ENCODE measurements around the gene TBC1D22A.

TBC1D22A gene

DNA sequence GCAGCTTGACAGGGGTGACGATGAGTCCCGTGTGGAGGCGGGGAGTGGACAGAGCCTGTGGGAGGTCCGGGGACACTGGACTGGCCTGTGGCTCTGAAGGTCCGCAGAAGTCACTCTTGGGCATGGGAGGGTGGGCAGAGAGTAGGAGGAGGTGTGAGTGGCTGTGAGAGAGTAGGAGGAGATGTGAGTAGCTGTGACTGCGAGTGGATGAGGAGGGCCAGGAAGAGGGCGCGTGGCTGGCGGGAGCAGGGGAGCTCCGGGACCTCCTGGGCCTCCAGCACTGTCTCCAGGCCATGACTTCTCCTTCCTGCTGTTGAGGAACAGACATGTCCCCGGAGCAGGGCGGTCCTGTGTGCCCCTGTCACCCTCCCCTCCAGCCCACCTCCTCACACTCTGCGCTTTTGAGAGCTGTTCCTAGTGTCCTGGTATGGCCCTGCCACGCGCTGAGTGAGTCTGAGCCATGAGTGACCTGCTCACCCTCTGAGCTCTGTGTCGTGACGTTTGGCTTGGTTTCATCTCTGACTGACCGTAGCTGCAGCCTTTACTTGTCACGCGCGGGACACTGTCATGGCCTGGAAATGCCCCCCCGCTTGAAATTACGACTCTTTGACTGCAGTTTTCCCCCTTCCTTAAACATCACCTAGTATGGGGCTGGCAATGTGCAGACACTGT is 391.5 kb downstream of the TBC1D22A start:
- Histone ChIP-seq H3K79me2 (ENCODE audit: low read length) (no peaks in the 10 kb centered on the region), H3F3A (ENCODE audit: insufficient read depth, low read length) (no peaks in the 10 kb centered on the region), H3K4me1 (ENCODE audit: low read length) (no peaks in the 10 kb centered on the region), H3K4me3 (ENCODE audit: low read length) (no peak overlapping the region), H3K4me2 (ENCODE audit: low read depth, low read length) (no peak overlapping the region), H4K20me1 (ENCODE audit: insufficient read depth, low read length) (no peaks in the 10 kb centered on the region), H3K9me2 (replicated peaks; ENCODE audit: insufficient read depth, low read length) (no peaks in the 10 kb centered on the region), H3K36me3 (replicated peaks; ENCODE audit: insufficient read depth, low read length) (no peaks in the 10 kb centered on the region), H3K27me3 (replicated peaks; ENCODE audit: insufficient read depth, low read length) (no peaks in the 10 kb centered on the region), H3K27ac (ENCODE audit: low read length) (no peak overlapping the region), H3K9ac (ENCODE audit: low read length) (no peak overlapping the region), H2AFZ (ENCODE audit: low read length) (no peak overlapping the region), H3K9me3 (replicated peaks; ENCODE audit: insufficient read depth, low read length) (no peaks in the 10 kb centered on the region)
- no peak for DNase-seq
- TF ChIP-seq EZH2 (optimal IDR thresholded peaks at IDR 0.05; ENCODE audit: low read depth, low read length) = no peak
- TF ChIP-seq EZH2phosphoT487 (IDR thresholded peaks at IDR 0.05; ENCODE audit: low read length) = no peak
- no peak for TF ChIP-seq CTCF (IDR thresholded peaks at IDR 0.05; ENCODE audit: low read length)

DNA sequence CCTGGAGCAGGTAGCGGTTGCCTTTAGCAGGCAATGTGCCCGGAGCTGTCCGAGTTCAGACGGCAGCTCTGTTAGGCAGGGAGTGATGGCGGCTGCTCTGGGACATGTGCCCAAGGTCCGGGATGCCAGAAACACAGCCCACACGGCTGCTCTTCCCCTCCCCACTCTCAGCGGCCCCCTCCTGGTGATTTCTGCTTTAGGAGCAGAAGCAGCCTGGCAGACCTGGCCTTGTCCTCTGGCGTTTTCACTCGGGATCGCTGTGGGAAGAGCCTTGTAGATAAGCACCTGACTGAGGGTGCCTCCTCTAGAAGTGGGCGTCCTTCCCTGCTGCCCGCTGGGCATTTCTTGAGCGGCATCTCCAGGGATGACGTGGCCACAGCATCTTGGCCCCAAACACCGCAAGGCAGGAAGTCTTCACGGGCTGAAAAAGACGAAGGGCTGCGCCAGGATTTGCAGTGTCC is 392.2 kb downstream of the TBC1D22A start:
- H3K27ac ChIP-seq (ENCODE audit: low read length) = no peak overlapping the region
- H3K4me1 ChIP-seq (ENCODE audit: low read length) = no peaks in the 10 kb centered on the region
- no peak overlapping the region for H3K4me2 ChIP-seq (ENCODE audit: low read depth, low read length)
- no peak for DNase-seq
- H4K20me1 ChIP-seq (ENCODE audit: insufficient read depth, low read length) = no peaks in the 10 kb centered on the region
- H3F3A ChIP-seq (ENCODE audit: insufficient read depth, low read length) = no peaks in the 10 kb centered on the region
- TF ChIP-seq CTCF (IDR thresholded peaks at IDR 0.05; ENCODE audit: low read length) (no peak), EZH2phosphoT487 (IDR thresholded peaks at IDR 0.05; ENCODE audit: low read length) (no peak), EZH2 (optimal IDR thresholded peaks at IDR 0.05; ENCODE audit: low read depth, low read length) (no peak)
- no peaks in the 10 kb centered on the region for H3K27me3 ChIP-seq (replicated peaks; ENCODE audit: insufficient read depth, low read length)
- H3K9me2 ChIP-seq (replicated peaks; ENCODE audit: insufficient read depth, low read length) = no peaks in the 10 kb centered on the region
- no peaks in the 10 kb centered on the region for H3K79me2 ChIP-seq (ENCODE audit: low read length)
- no peak overlapping the region for H3K9ac ChIP-seq (ENCODE audit: low read length)
- H3K4me3 ChIP-seq (ENCODE audit: low read length) = no peak overlapping the region
- H3K9me3 ChIP-seq (replicated peaks; ENCODE audit: insufficient read depth, low read length) = no peaks in the 10 kb centered on the region
- no peak overlapping the region for H2AFZ ChIP-seq (ENCODE audit: low read length)
- H3K36me3 ChIP-seq (replicated peaks; ENCODE audit: insufficient read depth, low read length) = no peaks in the 10 kb centered on the region

GRCh38 chr22:47155131-47155885 is 392.9 kb downstream of the TBC1D22A start:
- TF ChIP-seq EZH2phosphoT487 (IDR thresholded peaks at IDR 0.05; ENCODE audit: low read length) = no peak
- TF ChIP-seq EZH2 (optimal IDR thresholded peaks at IDR 0.05; ENCODE audit: low read depth, low read length) = no peak
- no peak for TF ChIP-seq CTCF (IDR thresholded peaks at IDR 0.05; ENCODE audit: low read length)
- Histone ChIP-seq H3K4me1 (ENCODE audit: low read length) (no peaks in the 10 kb centered on the region), H3K9me2 (replicated peaks; ENCODE audit: insufficient read depth, low read length) (no peaks in the 10 kb centered on the region), H3K27ac (ENCODE audit: low read length) (no peak overlapping the region), H2AFZ (ENCODE audit: low read length) (no peak overlapping the region), H3K9ac (ENCODE audit: low read length) (no peak overlapping the region), H3K27me3 (replicated peaks; ENCODE audit: insufficient read depth, low read length) (no peaks in the 10 kb centered on the region), H4K20me1 (ENCODE audit: insufficient read depth, low read length) (no peaks in the 10 kb centered on the region), H3K36me3 (replicated peaks; ENCODE audit: insufficient read depth, low read length) (no peaks in the 10 kb centered on the region), H3K4me3 (ENCODE audit: low read length) (no peak overlapping the region), H3K4me2 (ENCODE audit: low read depth, low read length) (no peak overlapping the region), H3K79me2 (ENCODE audit: low read length) (no peaks in the 10 kb centered on the region), H3F3A (ENCODE audit: insufficient read depth, low read length) (no peaks in the 10 kb centered on the region), H3K9me3 (replicated peaks; ENCODE audit: insufficient read depth, low read length) (no peaks in the 10 kb centered on the region)
- no peak for DNase-seq
